NCI-H2029 treated with DMSO at 0.1 percent for 48 hours (cell line): ENCODE results near the gene ARF1.

ENCODE experiments used
- DNase-seq: peaks from one replicate; lab custom pipeline; 2025; lab: John Stamatoyannopoulos, UW

The ARF1 gene

GRCh38 chr1:228071839-228072657, 10.5 kb upstream of the ARF1 start:
- DNase-seq: no peak

- no peak for DNase-seq
These were observed 9.9 kb upstream of the ARF1 start for GRCh38 chr1:228072658-228073043.

- no peak for DNase-seq
These were observed 9.2 kb upstream of the ARF1 start for GRCh38 chr1:228073061-228073856.

GRCh38 chr1:228073857-228074545, 8.5 kb upstream of the ARF1 start:
- no peak for DNase-seq

GRCh38 chr1:228074954-228075730, 7.4 kb upstream of the ARF1 start:
- DNase-seq: no peak

- no peak for DNase-seq
These were observed 6.7 kb upstream of the ARF1 start for GRCh38 chr1:228075801-228076271.

GRCh38 chr1:228076796-228077430, 5.6 kb upstream of the ARF1 start:
- no peak for DNase-seq

- DNase-seq: no peak
These were observed 4.8 kb upstream of the ARF1 start for GRCh38 chr1:228077565-228078330.

GRCh38 chr1:228079013-228079412, 3.5 kb upstream of the ARF1 start:
- no peak for DNase-seq

GRCh38 chr1:228079601-228080263, 2.8 kb upstream of the ARF1 start:
- no peak for DNase-seq

- DNase-seq: no peak
These were observed 1.4 kb upstream of the ARF1 start for GRCh38 chr1:228081144-228081543.

GRCh38 chr1:228081578-228082213, 812 bp upstream of the ARF1 start:
- no peak for DNase-seq

- no peak for DNase-seq
These were observed 686 bp downstream of the ARF1 start for GRCh38 chr1:228082918-228083870.

- DNase-seq: no peak
These were observed 1.4 kb downstream of the ARF1 start for GRCh38 chr1:228083871-228084278.

GRCh38 chr1:228084325-228084724, 1.8 kb downstream of the ARF1 start:
- no peak for DNase-seq

GRCh38 chr1:228084797-228085196, 2.3 kb downstream of the ARF1 start:
- DNase-seq: no peak

GRCh38 chr1:228085287-228085951, 2.9 kb downstream of the ARF1 start:
- DNase-seq: no peak

- no peak for DNase-seq
These were observed 5.3 kb downstream of the ARF1 start for GRCh38 chr1:228087771-228088251.
